GM23338 (cell line): ENCODE measurements around the gene DCAF17.

Source experiments
- CTCF ChIP-seq, 2 experiments: fragments of 200-600 bp in 1 of 2; sonication (generic) in 1 of 2; conservative IDR thresholded peaks; 2 replicates each; pipeline versions ENCODE4 v1.5.1 to v1.6.1; 2016 to 2017; ENCODE audit warnings: antibody characterized with exemption in 2 of 2, low read depth in 2 of 2, mild to moderate bottlenecking in 2 of 2, moderate library complexity in 1 of 2
- EZH2 ChIP-seq: fragments of 200-600 bp; sonication (generic); IDR thresholded peaks from one replicate; pipeline ENCODE4 v1.8.0; 2017; ENCODE audit warnings: antibody characterized with exemption, mild to moderate bottlenecking, low read depth; ENCODE audit not compliant: unreplicated experiment

- TF ChIP-seq CTCF (conservative IDR thresholded peaks at IDR 0.05; ENCODE audit: low read depth in 2 of 2), result no peak
- TF ChIP-seq EZH2, result no peak
Observed at GRCh38 chr2:171386627-171387026, 47.4 kb upstream of the DCAF17 start.
